Common myeloid progenitor, CD34-positive (primary cell): ENCODE measurements around the gene RBM48.

Experiments used
- CTCF ChIA-PET: fragments of 350-600 bp; sonication (Branson Sonifier 250); formaldehyde crosslinking; loops from one replicate; lab custom pipeline; 2021; ENCODE audit warnings: antibody characterized with exemption; lab: Charles Lee
- POLR2A ChIA-PET: fragments of 350-600 bp; sonication (Branson Sonifier 250); formaldehyde crosslinking; loops from one replicate; lab custom pipeline; 2021; ENCODE audit warnings: antibody characterized with exemption; lab: Charles Lee
- DNase-seq, 3 donors: peaks; one replicate each; pipeline versions ENCODE4 v3.0.0 to v3.0.0-alpha.2; 2013
- H3K27ac ChIP-seq, 2 experiments: 1 replicate in 1 of 2; 2 replicates in 1 of 2; pipeline ENCODE4 v1.7.0; 2013; ENCODE audit warnings: inconsistent platforms in 2 of 2, low read length in 2 of 2, mild to moderate bottlenecking in 2 of 2, low read depth in 1 of 2, moderate library complexity in 1 of 2; ENCODE audit not compliant: severe bottlenecking in 2 of 2, insufficient read depth in 1 of 2, poor library complexity in 1 of 2
- H3K27me3 ChIP-seq, 5 experiments: replicated peaks in 2 of 5; 1 replicate in 3 of 5; 2 replicates in 2 of 5; pipeline versions ENCODE4 v1.6.1 to v1.7.0; 2013; ENCODE audit warnings: low read length in 4 of 5, mild to moderate bottlenecking in 2 of 5, moderate library complexity in 2 of 5, inconsistent platforms in 1 of 5; ENCODE audit not compliant: insufficient read depth in 5 of 5, control insufficient read depth in 4 of 5
- H3K36me3 ChIP-seq, 4 experiments: 1 replicate in 2 of 4; 2 replicates in 2 of 4; pipeline versions ENCODE4 v1.6.1 to v1.7.0; 2013; ENCODE audit warnings: low read length in 3 of 4, control low read depth in 1 of 4, mild to moderate bottlenecking in 1 of 4; ENCODE audit not compliant: control insufficient read depth in 4 of 4, insufficient read depth in 4 of 4
- H3K4me1 ChIP-seq, 4 experiments: 1 replicate in 3 of 4; 2 replicates in 1 of 4; pipeline versions ENCODE4 v1.6.1 to v1.7.1; 2013; ENCODE audit warnings: low read length in 3 of 4, mild to moderate bottlenecking in 3 of 4, control low read depth in 1 of 4, inconsistent platforms in 1 of 4, moderate library complexity in 1 of 4; ENCODE audit not compliant: control insufficient read depth in 4 of 4, insufficient read depth in 4 of 4; ENCODE audit errors: control extremely low read depth in 1 of 4
- H3K4me3 ChIP-seq, 7 experiments: 1 replicate in 4 of 7; 2 replicates in 3 of 7; pipeline versions ENCODE4 v1.5.1 to v1.7.0; 2013; ENCODE audit warnings: mild to moderate bottlenecking in 7 of 7, low read length in 6 of 7, moderate library complexity in 6 of 7, inconsistent platforms in 2 of 7, low read depth in 2 of 7, control low read depth in 1 of 7; ENCODE audit not compliant: insufficient read depth in 4 of 7, control insufficient read depth in 1 of 7; ENCODE audit errors: extremely low read depth in 1 of 7
- H3K9me3 ChIP-seq, 5 experiments: 1 replicate in 4 of 5; 2 replicates in 1 of 5; pipeline versions ENCODE4 v1.6.1 to v1.7.1; 2013; ENCODE audit warnings: low read length in 4 of 5, mild to moderate bottlenecking in 2 of 5, inconsistent platforms in 1 of 5, low read depth in 1 of 5, moderate library complexity in 1 of 5; ENCODE audit not compliant: control insufficient read depth in 4 of 5, insufficient read depth in 2 of 5; ENCODE audit errors: control extremely low read depth in 1 of 5
- WGBS: methylation state at CpG from one replicate; pipeline ENCODE4 v1.1.5; 2013; ENCODE audit not compliant: insufficient coverage; 5-methylcytosine and 5-hydroxymethylcytosine counted together

The RBM48 gene

GRCh38 chr7:92584953-92585352 is 56.4 kb downstream of the RBM48 start:
- Histone ChIP-seq H3K4me1 (peaks cover 7 to 25% (median 19%) of the 10 kb centered on the region in 4 experiments), H3K4me3 (no peak overlapping the region), H3K9me3 (peaks cover 0 to 3% (median 0%) of the 10 kb centered on the region in 5 experiments), H3K27ac (peak overlapping the region in 1 of 2 experiments; percentile 2), H3K27me3 (no peaks in the 10 kb centered on the region), H3K36me3 (peaks cover 2 to 31% (median 9%) of the 10 kb centered on the region in 4 experiments)
- POLR2A ChIA-PET: no interaction called here
- DNase-seq: no peak
- CTCF ChIA-PET: interaction anchor here (0.9 kb wide), 1 partner anchor 22 kb away, joined by 3 read pairs; no protein-coding TSS in a partner anchor

GRCh38 chr7:92586403-92586802 is 57.8 kb downstream of the RBM48 start:
- CTCF ChIA-PET: no interaction called here
- peaks cover 7 to 32% (median 25%) of the 10 kb centered on the region in 4 experiments for H3K4me1 ChIP-seq

GRCh38 chr7:92586841-92587240 is 58.2 kb downstream of the RBM48 start:
- CTCF ChIA-PET: interaction anchor here (1.2 kb wide), 1 partner anchor 8 kb away, joined by 4 read pairs; no protein-coding TSS in a partner anchor
- Histone ChIP-seq H3K27me3 (no peaks in the 10 kb centered on the region), H3K9me3 (peaks cover 0 to 3% (median 0%) of the 10 kb centered on the region in 5 experiments), H3K4me1 (peaks cover 7 to 32% (median 25%) of the 10 kb centered on the region in 4 experiments), H3K27ac (no peak overlapping the region), H3K36me3 (peaks cover 0 to 13% (median under 1%) of the 10 kb centered on the region in 4 experiments), H3K4me3 (no peak overlapping the region)
- DNase-seq: no peak
- POLR2A ChIA-PET: no interaction called here
- WGBS: 81% methylated on average over 4 of the region's 4 CpGs

More at GRCh38 chr7:92586403-92586802, 57.8 kb downstream of the RBM48 start:
- POLR2A ChIA-PET: no interaction called here
- Histone ChIP-seq H3K27ac (no peak overlapping the region), H3K9me3 (peaks cover 0 to 3% (median 0%) of the 10 kb centered on the region in 5 experiments), H3K27me3 (no peaks in the 10 kb centered on the region), H3K4me3 (no peak overlapping the region), H3K36me3 (peaks cover 0 to 17% (median 1%) of the 10 kb centered on the region in 4 experiments)
- no peak for DNase-seq
